ENCODE results near the gene RPS28. TPM values are rescaled to one million over a fixed set of nuclear protein-coding genes. Genes with fewer than 3 reads are reported as not detected.

RPS28 gene
- total RNA-seq, 2 donors from 2014 or later, result 1,587 to 1,854 TPM

GRCh38 chr19:8319807-8320520, 1.3 kb upstream of the RPS28 start:
- TF ChIP-seq CTCF (IDR thresholded peaks at IDR 0.05), result no peak
- peak overlapping the region; percentile 97 for H3K4me3 ChIP-seq
- DNase-seq, result no peak
- H3K36me3 ChIP-seq, result no peaks in the 10 kb centered on the region
- H3K9ac ChIP-seq (ENCODE audit: low read depth in 2 of 2, low read length in 2 of 2), result peak overlapping the region; percentile 90 to 94
- H3K4me1 ChIP-seq, result no peaks in the 10 kb centered on the region
- no peaks in the 10 kb centered on the region for H3K9me3 ChIP-seq
- no peak overlapping the region for H3K27ac ChIP-seq
- H3K27me3 ChIP-seq, result no peaks in the 10 kb centered on the region
- intact Hi-C loops (cut with DNase I), result loop anchor here (5.0 kb wide), 1 partner anchor 48 kb away; no protein-coding TSS in a partner anchor

- Histone ChIP-seq H3K9ac (ENCODE audit: low read depth in 2 of 2, low read length in 2 of 2) (peak overlapping the region; percentile 90 to 94), H3K4me1 (no peaks in the 10 kb centered on the region), H3K36me3 (no peaks in the 10 kb centered on the region), H3K27me3 (no peaks in the 10 kb centered on the region), H3K4me3 (peak overlapping the region; percentile 97), H3K9me3 (no peaks in the 10 kb centered on the region), H3K27ac (peak overlapping the region; percentile 88)
- intact Hi-C loops (cut with DNase I), result loop anchor here (5.0 kb wide), 1 partner anchor 48 kb away; no protein-coding TSS in a partner anchor
- no peak for TF ChIP-seq CTCF (IDR thresholded peaks at IDR 0.05)
- no peak for DNase-seq
These were observed 681 bp upstream of the RPS28 start for GRCh38 chr19:8320564-8321066.

- intact Hi-C loops (cut with DNase I), result loop anchor here (5.0 kb wide), 1 partner anchor 50 kb away; no protein-coding TSS in a partner anchor
- TF ChIP-seq CTCF (IDR thresholded peaks at IDR 0.05), result no peak
- H3K36me3 ChIP-seq, result no peaks in the 10 kb centered on the region
- H3K4me3 ChIP-seq, result peak overlapping the region; percentile 97
- peak overlapping the region; percentile 85 to 94 for H3K9ac ChIP-seq (ENCODE audit: low read depth in 2 of 2, low read length in 2 of 2)
- H3K27ac ChIP-seq, result peak overlapping the region; percentile 88
- no peaks in the 10 kb centered on the region for H3K27me3 ChIP-seq
- DNase-seq, result no peak
- H3K9me3 ChIP-seq, result no peaks in the 10 kb centered on the region
- no peaks in the 10 kb centered on the region for H3K4me1 ChIP-seq
These were observed 816 bp downstream of the RPS28 start for GRCh38 chr19:8321986-8322637.

GRCh38 chr19:8322638-8322997, 1.3 kb downstream of the RPS28 start:
- TF ChIP-seq CTCF (IDR thresholded peaks at IDR 0.05), result no peak
- no peaks in the 10 kb centered on the region for H3K27me3 ChIP-seq
- no peak for DNase-seq

GRCh38 chr19:8323781-8324185, 2.5 kb downstream of the RPS28 start:
- Histone ChIP-seq H3K36me3 (no peaks in the 10 kb centered on the region), H3K4me3 (no peak overlapping the region), H3K4me1 (no peaks in the 10 kb centered on the region), H3K9me3 (no peaks in the 10 kb centered on the region), H3K27ac (no peak overlapping the region), H3K27me3 (no peaks in the 10 kb centered on the region), H3K9ac (ENCODE audit: low read depth in 2 of 2, low read length in 2 of 2) (peak overlapping the region in 1 of 2 donors; percentile 2)
- TF ChIP-seq CTCF (IDR thresholded peaks at IDR 0.05), result no peak
- no peak for DNase-seq
- intact Hi-C loops (cut with DNase I), result loop anchor here (5.0 kb wide), 1 partner anchor 51 kb away; no protein-coding TSS in a partner anchor

More at GRCh38 chr19:8322638-8322997, 1.3 kb downstream of the RPS28 start:
- H3K9me3 ChIP-seq, result no peaks in the 10 kb centered on the region
- no peaks in the 10 kb centered on the region for H3K4me1 ChIP-seq
- H3K9ac ChIP-seq (ENCODE audit: low read depth in 2 of 2, low read length in 2 of 2), result peak overlapping the region in 1 of 2 donors; percentile 94
- H3K4me3 ChIP-seq, result peak overlapping the region; percentile 97
- no peaks in the 10 kb centered on the region for H3K36me3 ChIP-seq
- intact Hi-C loops (cut with DNase I), result loop anchor here (5.0 kb wide), 1 partner anchor 50 kb away; no protein-coding TSS in a partner anchor
- no peak overlapping the region for H3K27ac ChIP-seq

Data from colonic mucosa (tissue), 4 donors.